Astrocyte of the cerebellum (primary cell): Measurements from ENCODE around the gene NDUFAF8.
A peak's percentile ranks its signal among the peaks of the same experiment; 100 is the strongest.

Experiments
- DNase-seq: peaks from one replicate; pipeline ENCODE4 v3.0.0-alpha.2; 2011; ENCODE audit warnings: low read depth
- H3K4me3 ChIP-seq: 2 replicates; pipeline ENCODE4 v1.5.1; 2011; ENCODE audit warnings: mild to moderate bottlenecking, low read depth, low read length, moderate library complexity
- in situ Hi-C: cut with HindIII; loops from 2 replicates; pipeline ENCODE4 v1.10.0; 2017; ENCODE audit warnings: low sequenced_read_pairs
- TF ChIP-seq, protein P1 (sequence below): IDR thresholded peaks from 2 replicates; pipeline ENCODE4 v1.5.1; 2012; ENCODE audit warnings: low read length, low read depth, moderate library complexity, mild to moderate bottlenecking; ENCODE audit errors: missing control alignments

The NDUFAF8 gene

DNA sequence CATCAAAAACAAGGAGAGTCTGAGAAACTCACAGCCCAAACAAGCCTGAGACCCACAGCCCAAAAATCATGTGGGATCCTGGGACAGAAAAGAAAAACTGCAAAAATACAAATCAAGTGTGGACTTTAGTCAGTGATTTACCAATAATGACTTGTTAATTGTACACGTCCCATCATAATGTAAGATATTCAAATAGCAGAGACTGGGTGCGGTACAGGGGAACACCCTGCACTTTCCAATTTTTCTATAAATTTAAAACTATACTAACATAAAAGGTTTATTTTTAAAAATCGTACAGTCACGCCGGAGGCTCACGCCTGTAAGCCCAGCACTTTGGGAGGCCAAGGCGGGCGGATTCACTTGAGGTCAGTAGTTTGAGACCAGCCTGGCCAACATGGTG lies 25.1 kb upstream of the NDUFAF8 start:
- TF ChIP-seq, protein P1, sequence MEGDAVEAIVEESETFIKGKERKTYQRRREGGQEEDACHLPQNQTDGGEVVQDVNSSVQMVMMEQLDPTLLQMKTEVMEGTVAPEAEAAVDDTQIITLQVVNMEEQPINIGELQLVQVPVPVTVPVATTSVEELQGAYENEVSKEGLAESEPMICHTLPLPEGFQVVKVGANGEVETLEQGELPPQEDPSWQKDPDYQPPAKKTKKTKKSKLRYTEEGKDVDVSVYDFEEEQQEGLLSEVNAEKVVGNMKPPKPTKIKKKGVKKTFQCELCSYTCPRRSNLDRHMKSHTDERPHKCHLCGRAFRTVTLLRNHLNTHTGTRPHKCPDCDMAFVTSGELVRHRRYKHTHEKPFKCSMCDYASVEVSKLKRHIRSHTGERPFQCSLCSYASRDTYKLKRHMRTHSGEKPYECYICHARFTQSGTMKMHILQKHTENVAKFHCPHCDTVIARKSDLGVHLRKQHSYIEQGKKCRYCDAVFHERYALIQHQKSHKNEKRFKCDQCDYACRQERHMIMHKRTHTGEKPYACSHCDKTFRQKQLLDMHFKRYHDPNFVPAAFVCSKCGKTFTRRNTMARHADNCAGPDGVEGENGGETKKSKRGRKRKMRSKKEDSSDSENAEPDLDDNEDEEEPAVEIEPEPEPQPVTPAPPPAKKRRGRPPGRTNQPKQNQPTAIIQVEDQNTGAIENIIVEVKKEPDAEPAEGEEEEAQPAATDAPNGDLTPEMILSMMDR = no peak
- H3K4me3 ChIP-seq = no peak overlapping the region
- DNase-seq = no peak
- in situ Hi-C loops = no loop called here

DNA sequence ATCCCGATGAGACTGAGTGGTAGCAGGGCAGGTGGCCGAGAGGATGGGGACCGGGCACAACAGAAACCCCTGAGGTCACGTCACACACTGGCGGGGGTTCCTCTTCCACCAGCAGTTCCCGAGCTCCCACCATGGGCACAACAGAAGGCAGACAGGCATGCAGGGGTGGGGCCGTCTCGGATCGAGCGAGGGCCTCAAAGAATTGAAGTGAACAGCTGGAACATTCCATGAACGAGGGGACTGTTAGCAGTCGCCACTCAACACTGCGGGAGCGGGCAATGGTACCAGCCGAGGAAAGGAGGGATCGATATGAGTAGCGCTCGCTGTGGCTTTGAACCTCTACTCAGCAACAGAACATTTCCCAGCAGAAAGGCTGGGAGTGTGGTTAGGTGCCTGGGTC lies 21.6 kb upstream of the NDUFAF8 start:
- TF ChIP-seq, protein P1 = no peak
- in situ Hi-C loops = no loop called here
- no peak for DNase-seq
- no peak overlapping the region for H3K4me3 ChIP-seq

DNA sequence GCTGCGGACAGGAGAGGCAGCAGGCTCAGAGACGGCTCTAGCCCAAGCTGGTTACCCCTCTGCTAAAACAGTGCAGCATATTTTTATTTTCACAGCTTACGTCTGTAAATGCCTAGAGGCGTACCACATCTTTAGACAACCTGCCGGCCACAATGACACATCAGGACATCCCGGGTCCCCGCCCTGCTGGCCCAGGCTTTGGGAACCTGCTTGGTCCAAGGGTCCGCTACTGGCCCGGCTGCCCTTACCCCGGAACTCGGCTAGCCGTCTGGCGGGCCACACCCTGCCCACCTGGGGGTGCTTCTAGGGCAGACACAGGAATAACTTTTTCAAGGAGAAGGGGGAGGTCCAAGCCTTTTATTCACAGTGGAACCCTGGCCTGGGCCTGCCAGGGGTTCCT lies 20.7 kb upstream of the NDUFAF8 start:
- TF ChIP-seq, protein P1 = no peak
- DNase-seq = no peak
- in situ Hi-C loops = no loop called here
- H3K4me3 ChIP-seq = no peak overlapping the region

DNA sequence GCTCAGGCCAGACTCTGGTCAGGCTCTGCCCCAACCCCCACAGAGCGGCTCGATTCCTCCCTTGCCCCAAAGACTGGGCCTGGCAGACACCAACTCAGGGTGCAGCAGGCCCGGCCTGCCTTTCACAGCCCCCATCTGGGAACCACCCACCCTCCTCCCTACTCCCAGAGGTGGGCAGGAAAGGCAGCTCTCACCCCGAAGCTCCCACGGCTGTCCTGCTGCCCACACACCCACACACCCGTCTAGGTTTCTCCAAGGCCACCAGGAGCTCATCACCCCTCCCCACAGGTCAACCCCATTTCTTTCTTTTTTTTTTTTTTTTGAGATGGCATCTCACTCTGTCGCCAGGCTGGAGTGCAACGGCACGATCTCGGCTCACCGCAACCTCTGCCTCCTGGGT lies 20.1 kb upstream of the NDUFAF8 start:
- DNase-seq = no peak
- H3K4me3 ChIP-seq = no peak overlapping the region
- in situ Hi-C loops = no loop called here
- TF ChIP-seq, protein P1 = no peak

DNA sequence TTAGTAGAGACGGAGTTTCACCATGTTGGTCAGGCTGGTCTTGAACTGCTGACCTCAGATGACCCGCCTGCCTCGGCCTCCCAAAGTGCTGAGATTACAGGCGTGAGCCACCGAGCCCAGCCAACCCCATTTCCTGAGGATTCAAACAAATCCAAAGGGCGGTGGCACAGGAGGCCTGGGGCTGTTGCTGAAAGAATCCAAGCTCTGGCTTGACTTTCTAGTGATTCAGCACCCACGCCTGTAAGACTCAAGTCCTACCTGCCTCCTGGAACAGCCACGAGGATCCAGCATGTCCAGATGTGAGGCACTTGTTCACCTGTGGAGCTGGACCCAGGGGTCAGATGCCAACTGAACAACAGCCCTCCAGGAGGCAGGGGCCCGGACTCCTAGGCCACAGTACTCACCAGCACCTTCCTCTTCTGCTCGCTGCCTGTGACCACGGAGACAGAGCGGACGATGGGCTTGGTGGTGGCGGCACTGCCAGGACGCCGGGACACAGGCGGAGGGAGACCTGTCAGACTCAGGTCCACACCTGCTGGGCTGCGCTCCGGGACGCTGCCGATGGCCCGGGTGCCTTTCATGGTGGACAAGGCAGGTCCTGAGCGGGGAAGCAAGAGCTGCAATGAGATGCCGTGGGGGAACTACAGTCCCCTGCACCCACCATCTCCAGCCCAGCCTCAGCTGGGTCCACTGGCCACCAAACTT lies 19.5 kb upstream of the NDUFAF8 start:
- in situ Hi-C loops = no loop called here
- TF ChIP-seq, protein P1 = no peak
- no peak for DNase-seq
- no peak overlapping the region for H3K4me3 ChIP-seq

DNA sequence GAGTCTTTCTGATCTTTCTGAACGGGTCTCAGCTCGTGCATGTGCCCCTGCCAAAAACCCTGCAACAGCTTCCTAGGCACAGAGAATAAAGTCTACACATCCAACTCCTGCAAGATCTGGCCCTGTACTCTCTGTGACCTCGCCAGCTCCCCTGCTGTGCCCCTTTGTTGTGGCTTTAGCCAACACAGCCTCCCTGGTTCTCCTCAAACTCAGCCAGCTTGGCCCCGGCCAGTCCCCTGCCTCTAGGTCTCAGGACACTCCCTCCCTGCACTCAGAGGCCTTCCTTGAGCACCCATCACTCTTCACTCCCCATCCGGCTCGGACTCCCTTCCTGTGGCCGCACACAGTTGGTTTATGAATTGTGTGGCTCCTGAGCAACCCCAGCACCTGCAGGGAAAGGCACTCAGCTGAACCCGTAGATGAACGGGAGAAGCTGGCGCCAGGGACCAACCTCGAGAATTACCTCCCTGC lies 17.7 kb upstream of the NDUFAF8 start:
- in situ Hi-C loops = no loop called here
- TF ChIP-seq, protein P1 = no peak
- DNase-seq = peak; percentile 8
- H3K4me3 ChIP-seq = peak overlapping the region; percentile 70
